ENCODE data around the gene LACTB. TPM values are rescaled to one million over a fixed set of nuclear protein-coding genes. Genes with fewer than 3 reads are reported as not detected.

The LACTB gene
- polyA plus RNA-seq, 1 donor from 2014 or later = 24.3 TPM

DNA sequence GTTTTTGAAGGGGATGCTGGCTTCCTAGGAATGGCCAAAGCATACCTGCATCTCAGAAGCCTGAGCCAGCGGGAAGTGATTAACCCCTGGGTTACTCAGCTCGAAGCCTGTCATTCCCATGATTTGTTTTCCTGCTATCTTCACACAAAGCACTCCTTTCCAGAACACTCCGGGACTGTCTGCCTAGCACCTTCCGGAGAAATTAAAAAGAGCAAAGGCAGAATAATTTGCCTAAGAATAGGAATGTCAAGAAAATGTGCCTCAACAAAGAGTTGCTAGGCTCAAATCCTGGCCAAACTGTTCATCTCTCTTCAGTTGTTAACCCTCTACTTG, 45.0 kb upstream of the LACTB start:
- H3K27ac ChIP-seq (ENCODE audit: low read length) = no peak overlapping the region
- TF ChIP-seq POLR2AphosphoS5 (IDR thresholded peaks at IDR 0.05) = no peak
- TF ChIP-seq EP300 (conservative IDR thresholded peaks at IDR 0.05; ENCODE audit: poor library complexity, severe bottlenecking) = no peak
- TF ChIP-seq MXI1 (conservative IDR thresholded peaks at IDR 0.05; ENCODE audit: poor library complexity, severe bottlenecking) = no peak
- no peak for TF ChIP-seq REST (IDR thresholded peaks at IDR 0.05; ENCODE audit: borderline replicate concordance)
- no peak for TF ChIP-seq CTCF (IDR thresholded peaks at IDR 0.05; ENCODE audit: poor library complexity, severe bottlenecking)
- TF ChIP-seq RAD21 (conservative IDR thresholded peaks at IDR 0.05) = no peak
- no peak for TF ChIP-seq SMC3 (conservative IDR thresholded peaks at IDR 0.05; ENCODE audit: poor library complexity)
- TF ChIP-seq EZH2 (IDR thresholded peaks at IDR 0.05; ENCODE audit: borderline replicate concordance, insufficient read depth, low read length, poor library complexity, severe bottlenecking) = no peak
- TF ChIP-seq TAF1 (IDR thresholded peaks at IDR 0.05; ENCODE audit: low read depth) = no peak
- H3K9me2 ChIP-seq (ENCODE audit: insufficient read depth, low read length) = no peaks in the 10 kb centered on the region
- H2AFZ ChIP-seq (ENCODE audit: low read depth, low read length) = no peak overlapping the region
- no peaks in the 10 kb centered on the region for H3K9me3 ChIP-seq (ENCODE audit: low read length)
- no peaks in the 10 kb centered on the region for H4K20me1 ChIP-seq (ENCODE audit: insufficient read depth)
- H3K36me3 ChIP-seq (ENCODE audit: insufficient read depth, low read length) = no peaks in the 10 kb centered on the region
- no peaks in the 10 kb centered on the region for H3K27me3 ChIP-seq (ENCODE audit: insufficient read depth, low read depth, low read length)
- no peak overlapping the region for H3K4me2 ChIP-seq (ENCODE audit: low read length)
- H3K4me3 ChIP-seq (ENCODE audit: low read length) = no peak overlapping the region
- H3F3A ChIP-seq (ENCODE audit: insufficient read depth, low read length, poor library complexity, severe bottlenecking) = no peaks in the 10 kb centered on the region
- no peaks in the 10 kb centered on the region for H3K79me2 ChIP-seq (replicated peaks; ENCODE audit: insufficient read depth, low read length)
- no peak overlapping the region for H3K9ac ChIP-seq (ENCODE audit: low read length)

GRCh38 chr15:63077952-63078351, 43.7 kb upstream of the LACTB start:
- Histone ChIP-seq H2AFZ (ENCODE audit: low read depth, low read length) (no peak overlapping the region), H3K9me2 (ENCODE audit: insufficient read depth, low read length) (no peaks in the 10 kb centered on the region), H3K27ac (ENCODE audit: low read length) (no peak overlapping the region), H3K9ac (ENCODE audit: low read length) (no peak overlapping the region), H3K9me3 (ENCODE audit: low read length) (no peaks in the 10 kb centered on the region), H3F3A (ENCODE audit: insufficient read depth, low read length, poor library complexity, severe bottlenecking) (no peaks in the 10 kb centered on the region), H4K20me1 (ENCODE audit: insufficient read depth) (no peaks in the 10 kb centered on the region), H3K4me3 (ENCODE audit: low read length) (no peak overlapping the region), H3K36me3 (ENCODE audit: insufficient read depth, low read length) (no peaks in the 10 kb centered on the region), H3K4me2 (ENCODE audit: low read length) (no peak overlapping the region), H3K79me2 (replicated peaks; ENCODE audit: insufficient read depth, low read length) (no peaks in the 10 kb centered on the region), H3K27me3 (ENCODE audit: insufficient read depth, low read depth, low read length) (no peaks in the 10 kb centered on the region)
- TF ChIP-seq EP300 (conservative IDR thresholded peaks at IDR 0.05; ENCODE audit: poor library complexity, severe bottlenecking) (no peak), REST (IDR thresholded peaks at IDR 0.05; ENCODE audit: borderline replicate concordance) (no peak), CTCF (IDR thresholded peaks at IDR 0.05; ENCODE audit: poor library complexity, severe bottlenecking) (no peak), MXI1 (conservative IDR thresholded peaks at IDR 0.05; ENCODE audit: poor library complexity, severe bottlenecking) (no peak), RAD21 (conservative IDR thresholded peaks at IDR 0.05) (no peak), EZH2 (IDR thresholded peaks at IDR 0.05; ENCODE audit: borderline replicate concordance, insufficient read depth, low read length, poor library complexity, severe bottlenecking) (no peak), TAF1 (IDR thresholded peaks at IDR 0.05; ENCODE audit: low read depth) (no peak), POLR2AphosphoS5 (IDR thresholded peaks at IDR 0.05) (no peak), SMC3 (conservative IDR thresholded peaks at IDR 0.05; ENCODE audit: poor library complexity) (no peak)
